Stimulated activated CD8-positive, alpha-beta memory T cell treated with anti-CD3 and anti-CD28 coated beads, Interleukin-4, amount 100 ng/mL, for 24 hours (primary cell): ENCODE data around the gene RTF1.
A peak's percentile ranks its signal among the peaks of the same experiment; 100 is the strongest.

Experiments used
- DNase-seq: peaks from one replicate; pipeline ENCODE4 v3.0.0-alpha.2; 2020; ENCODE audit warnings: low read depth

The RTF1 gene

GRCh38 chr15:41487802-41488201, 70.9 kb downstream of the RTF1 start:
- no peak for DNase-seq

GRCh38 chr15:41489641-41490040, 72.7 kb downstream of the RTF1 start:
- no peak for DNase-seq

GRCh38 chr15:41490355-41490754, 73.5 kb downstream of the RTF1 start:
- DNase-seq: no peak

GRCh38 chr15:41491889-41492288, 75.0 kb downstream of the RTF1 start:
- no peak for DNase-seq

- DNase-seq: no peak
Measured at GRCh38 chr15:41492597-41493204, 75.8 kb downstream of the RTF1 start.

GRCh38 chr15:41493205-41493901, 76.5 kb downstream of the RTF1 start, which contains the start of gene ITPKA:
Gene ITPKA, plus strand, starts transcription at chr15:41493874. Its CDS starts 54 bp downstream, at chr15:41493928.
- peak; percentile 87 for DNase-seq

- DNase-seq: no peak
Measured at GRCh38 chr15:41493902-41494189, 77.0 kb downstream of the RTF1 start.

- no peak for DNase-seq
Measured at GRCh38 chr15:41494190-41494921, 77.5 kb downstream of the RTF1 start.

GRCh38 chr15:41494922-41495735, 78.2 kb downstream of the RTF1 start:
- no peak for DNase-seq

GRCh38 chr15:41495736-41496599, 79.1 kb downstream of the RTF1 start:
- DNase-seq: no peak

GRCh38 chr15:41498657-41499056, 81.8 kb downstream of the RTF1 start:
- DNase-seq: no peak

- no peak for DNase-seq
Measured at GRCh38 chr15:41499109-41499851, 82.4 kb downstream of the RTF1 start.

- no peak for DNase-seq
Measured at GRCh38 chr15:41501191-41501917, 84.5 kb downstream of the RTF1 start.

GRCh38 chr15:41501931-41502794, 85.3 kb downstream of the RTF1 start:
- no peak for DNase-seq

- DNase-seq: no peak
Measured at GRCh38 chr15:41502795-41503668, 86.1 kb downstream of the RTF1 start.

GRCh38 chr15:41503669-41504010, 86.7 kb downstream of the RTF1 start:
- no peak for DNase-seq

GRCh38 chr15:41504751-41505492, 88.0 kb downstream of the RTF1 start:
- no peak for DNase-seq
